GM23338 (cell line): Measurements from ENCODE around the gene CIDEB. TPM values are rescaled to one million over a fixed set of nuclear protein-coding genes. Genes with fewer than 3 reads are reported as not detected.

Source experiments
- ATAC-seq: fragments of 200-7000 bp; cut with Tn5 transposase; 3 replicates; pipeline ENCODE4 v1.9.1; 2020
- DNase-seq: peaks from one replicate; pipeline ENCODE4 v3.0.0-alpha.2; 2015; ENCODE audit warnings: low spot score
- H2AFZ ChIP-seq: fragments of 200-600 bp; sonication (generic); 2 replicates; pipeline ENCODE4 v1.8.0; 2016; ENCODE audit warnings: antibody characterized with exemption, mild to moderate bottlenecking, moderate library complexity
- H3F3A ChIP-seq: fragments of 200-600 bp; sonication (generic); replicated peaks from 2 replicates; pipeline ENCODE4 v1.8.0; 2017; ENCODE audit warnings: antibody characterized with exemption, mixed run types, low read depth
- H3K27ac ChIP-seq: fragments of 200-600 bp; sonication (generic); 2 replicates; pipeline ENCODE4 v1.6.1; 2016; ENCODE audit warnings: low read depth
- H3K27me3 ChIP-seq: fragments of 200-600 bp; sonication (generic); 2 replicates; pipeline ENCODE4 v1.8.0; 2016; ENCODE audit warnings: mild to moderate bottlenecking, mixed run types, moderate library complexity; ENCODE audit not compliant: insufficient read depth
- H3K36me3 ChIP-seq: fragments of 200-600 bp; sonication (generic); 2 replicates; pipeline ENCODE4 v1.8.0; 2016; ENCODE audit warnings: mild to moderate bottlenecking; ENCODE audit not compliant: insufficient read depth
- H3K4me1 ChIP-seq: fragments of 200-600 bp; sonication (generic); 2 replicates; pipeline ENCODE4 v1.8.0; 2016; ENCODE audit warnings: mild to moderate bottlenecking, moderate library complexity; ENCODE audit not compliant: insufficient read depth
- H3K4me2 ChIP-seq: fragments of 200-600 bp; sonication (generic); 2 replicates; pipeline ENCODE4 v1.7.1; 2017; ENCODE audit warnings: mixed run types
- H3K4me3 ChIP-seq: fragments of 200-600 bp; sonication (generic); 2 replicates; pipeline ENCODE4 v1.6.1; 2016; ENCODE audit warnings: mixed run types
- H3K79me2 ChIP-seq: fragments of 200-600 bp; sonication (generic); replicated peaks from 2 replicates; pipeline ENCODE4 v1.8.0; 2017; ENCODE audit warnings: mild to moderate bottlenecking; ENCODE audit not compliant: insufficient read depth
- H3K9me2 ChIP-seq: fragments of 200-600 bp; sonication (generic); 2 replicates; pipeline ENCODE4 v1.8.0; 2017; ENCODE audit not compliant: insufficient read depth
- H4K20me1 ChIP-seq: fragments of 200-600 bp; sonication (generic); replicated peaks from 2 replicates; pipeline ENCODE4 v1.8.0; 2017; ENCODE audit warnings: mild to moderate bottlenecking; ENCODE audit not compliant: insufficient read depth
- H3K27ac Mint-ChIP-seq: 2 replicates; pipeline ENCODE4 v1.8.0; 2020; ENCODE audit warnings: inconsistent platforms, mild to moderate bottlenecking, moderate library complexity, mixed read lengths
- H3K27me3 Mint-ChIP-seq: 3 replicates; pipeline ENCODE4 v1.8.0; 2022; ENCODE audit warnings: low read depth, mild to moderate bottlenecking, moderate library complexity, mixed read lengths, inconsistent platforms; ENCODE audit not compliant: insufficient read depth, poor library complexity
- H3K36me3 Mint-ChIP-seq: 3 replicates; pipeline ENCODE4 v1.8.0; 2021; ENCODE audit warnings: low read depth, mild to moderate bottlenecking, inconsistent platforms, moderate library complexity, mixed read lengths
- H3K4me1 Mint-ChIP-seq: 3 replicates; pipeline ENCODE4 v1.8.0; 2020; ENCODE audit warnings: mild to moderate bottlenecking, inconsistent platforms, mixed read lengths
- H3K4me3 Mint-ChIP-seq: 3 replicates; pipeline ENCODE4 v1.8.0; 2021; ENCODE audit warnings: moderate library complexity, mild to moderate bottlenecking, inconsistent platforms, mixed read lengths
- H3K9me3 Mint-ChIP-seq: 3 replicates; pipeline ENCODE4 v1.8.0; 2020; ENCODE audit warnings: moderate library complexity, mild to moderate bottlenecking, inconsistent platforms, mixed read lengths
- CREB1 ChIP-seq: fragments of 250-450 bp; sonication (Bioruptor Pico); IDR thresholded peaks from 2 replicates; pipeline ENCODE4 v1.5.0; 2020; ENCODE audit warnings: low read depth, mild to moderate bottlenecking, moderate library complexity
- EZH2 ChIP-seq: fragments of 200-600 bp; sonication (generic); IDR thresholded peaks from one replicate; pipeline ENCODE4 v1.8.0; 2017; ENCODE audit warnings: antibody characterized with exemption, mild to moderate bottlenecking, low read depth; ENCODE audit not compliant: unreplicated experiment
- EZH2phosphoT487 ChIP-seq: fragments of 200-600 bp; sonication (generic); IDR thresholded peaks from one replicate; pipeline ENCODE4 v1.8.1; 2018; ENCODE audit warnings: antibody characterized with exemption; ENCODE audit not compliant: unreplicated experiment
- JUNB ChIP-seq: IDR thresholded peaks from one replicate; pipeline ENCODE4 v1.6.1; 2016; ENCODE audit warnings: antibody characterized with exemption; ENCODE audit not compliant: unreplicated experiment
- NANOG ChIP-seq: IDR thresholded peaks from 2 replicates; pipeline ENCODE4 v1.6.1; 2016; ENCODE audit warnings: antibody characterized with exemption, borderline replicate concordance
- POLR2AphosphoS5 ChIP-seq: IDR thresholded peaks from 2 replicates; pipeline ENCODE4 v1.6.1; 2016; ENCODE audit warnings: antibody characterized with exemption, low read depth
- STAT1 ChIP-seq: IDR thresholded peaks from one replicate; pipeline ENCODE4 v1.6.1; 2016; ENCODE audit warnings: antibody characterized with exemption; ENCODE audit not compliant: unreplicated experiment
- ZNF114 ChIP-seq: fragments of 250-450 bp; sonication (Bioruptor Pico); IDR thresholded peaks from 2 replicates; pipeline ENCODE4 v1.5.0; 2020; ENCODE audit warnings: mild to moderate bottlenecking, moderate library complexity
- ZNF331 ChIP-seq: fragments of 250-450 bp; sonication (Bioruptor Pico); IDR thresholded peaks from 2 replicates; pipeline ENCODE4 v1.5.0; 2020; ENCODE audit warnings: low read depth, mild to moderate bottlenecking, moderate library complexity
- polyA plus RNA-seq: library from polyadenylated mRNA; unstranded; fragments of >200 nt; fragmentation: Nextera tagmentation; extraction: Ambion mirVana; gene quantifications from 2 replicates; pipeline ENCODE4 v1.2.1, GENCODE V29; 2016
- total RNA-seq: library from RNA; depleted of rRNA; stranded (reverse); fragments of >200 nt; shearing (Covaris generic); gene quantifications from 2 replicates; pipeline ENCODE4 v1.2.3, GENCODE V29; 2014
- TF ChIP-seq, protein P1 (sequence below), 2 experiments: fragments of 200-600 bp in 1 of 2; sonication (generic) in 1 of 2; conservative IDR thresholded peaks; 2 replicates each; pipeline versions ENCODE4 v1.5.1 to v1.6.1; 2016 to 2017; ENCODE audit warnings: antibody characterized with exemption in 2 of 2, low read depth in 2 of 2, mild to moderate bottlenecking in 2 of 2, moderate library complexity in 1 of 2
- TF ChIP-seq, protein P2 (sequence below): IDR thresholded peaks from one replicate; pipeline ENCODE4 v1.6.1; 2018; ENCODE audit warnings: antibody characterized with exemption; ENCODE audit not compliant: unreplicated experiment
- TF ChIP-seq, protein P3 (sequence below): IDR thresholded peaks from 2 replicates; pipeline ENCODE4 v1.6.1; 2016; ENCODE audit warnings: antibody characterized with exemption

The CIDEB gene
- total and polyA plus RNA-seq, 2 experiments from 2014 or later = 3.4 to 4.6 TPM

DNA sequence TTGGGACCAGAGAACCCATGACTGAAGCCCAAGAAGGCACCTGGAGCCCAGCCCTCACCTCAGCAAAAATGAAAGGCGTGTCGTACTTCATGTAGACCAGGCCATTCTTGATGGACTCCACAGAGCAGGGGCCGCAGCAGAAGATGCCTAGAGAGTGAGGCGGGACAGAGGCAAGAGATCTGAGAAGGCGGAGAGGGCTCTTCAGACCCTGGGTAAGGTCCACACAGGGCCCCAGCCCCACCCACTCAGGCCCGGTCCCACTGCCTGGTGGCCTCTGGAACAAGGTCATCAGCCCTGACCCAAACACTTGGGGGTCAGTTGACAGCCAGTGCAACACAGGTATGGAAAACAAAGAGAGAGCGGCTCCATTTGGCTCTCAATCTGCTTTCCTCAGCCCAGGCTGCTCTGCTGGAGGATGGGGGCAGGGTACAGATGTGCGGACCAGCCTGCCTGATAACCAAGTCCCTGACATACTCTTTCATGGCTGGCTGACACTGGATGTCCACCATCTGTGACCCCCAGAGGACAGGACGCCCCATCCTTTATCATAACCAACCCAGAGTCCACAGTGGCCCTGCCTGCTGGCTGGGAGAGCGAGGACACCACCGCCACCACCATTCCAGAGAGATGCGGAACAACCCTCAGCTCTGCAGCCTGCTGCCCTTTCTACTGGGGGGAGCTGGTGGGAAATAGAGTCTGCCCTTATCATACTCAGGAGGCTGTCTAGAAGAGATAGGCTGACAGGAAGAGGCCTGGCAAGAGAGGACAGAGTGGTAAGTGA is 51.7 kb downstream of the CIDEB start:
- no peak overlapping the region for H3K4me2 ChIP-seq
- Mint-ChIP-seq H3K4me3 (no peak overlapping the region), H3K9me3 (no peaks in the 10 kb centered on the region), H3K27ac (no peak overlapping the region), H3K27me3 (peaks cover 17% of the 10 kb centered on the region), H3K36me3 (no peaks in the 10 kb centered on the region), H3K4me1 (peaks cover 4% of the 10 kb centered on the region; the same call in 2 of the 3 replicates)
- H3K27ac ChIP-seq = no peak overlapping the region
- TF ChIP-seq EZH2 (no peak), EZH2phosphoT487 (no peak), STAT1 (no peak)
- TF ChIP-seq, protein P1, sequence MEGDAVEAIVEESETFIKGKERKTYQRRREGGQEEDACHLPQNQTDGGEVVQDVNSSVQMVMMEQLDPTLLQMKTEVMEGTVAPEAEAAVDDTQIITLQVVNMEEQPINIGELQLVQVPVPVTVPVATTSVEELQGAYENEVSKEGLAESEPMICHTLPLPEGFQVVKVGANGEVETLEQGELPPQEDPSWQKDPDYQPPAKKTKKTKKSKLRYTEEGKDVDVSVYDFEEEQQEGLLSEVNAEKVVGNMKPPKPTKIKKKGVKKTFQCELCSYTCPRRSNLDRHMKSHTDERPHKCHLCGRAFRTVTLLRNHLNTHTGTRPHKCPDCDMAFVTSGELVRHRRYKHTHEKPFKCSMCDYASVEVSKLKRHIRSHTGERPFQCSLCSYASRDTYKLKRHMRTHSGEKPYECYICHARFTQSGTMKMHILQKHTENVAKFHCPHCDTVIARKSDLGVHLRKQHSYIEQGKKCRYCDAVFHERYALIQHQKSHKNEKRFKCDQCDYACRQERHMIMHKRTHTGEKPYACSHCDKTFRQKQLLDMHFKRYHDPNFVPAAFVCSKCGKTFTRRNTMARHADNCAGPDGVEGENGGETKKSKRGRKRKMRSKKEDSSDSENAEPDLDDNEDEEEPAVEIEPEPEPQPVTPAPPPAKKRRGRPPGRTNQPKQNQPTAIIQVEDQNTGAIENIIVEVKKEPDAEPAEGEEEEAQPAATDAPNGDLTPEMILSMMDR (conservative IDR thresholded peaks at IDR 0.05; ENCODE audit: low read depth in 2 of 2) = no peak
- DNase-seq (no peak), ATAC-seq (no peak)
- no peaks in the 10 kb centered on the region for H3F3A ChIP-seq
- no peaks in the 10 kb centered on the region for H3K79me2 ChIP-seq
- H3K4me1 ChIP-seq = no peaks in the 10 kb centered on the region
- H3K4me3 ChIP-seq = no peak overlapping the region
- no peak overlapping the region for H2AFZ ChIP-seq
- H3K36me3 ChIP-seq = no peaks in the 10 kb centered on the region
- no peaks in the 10 kb centered on the region for H4K20me1 ChIP-seq
- no peaks in the 10 kb centered on the region for H3K9me2 ChIP-seq
- H3K27me3 ChIP-seq = no peaks in the 10 kb centered on the region

DNA sequence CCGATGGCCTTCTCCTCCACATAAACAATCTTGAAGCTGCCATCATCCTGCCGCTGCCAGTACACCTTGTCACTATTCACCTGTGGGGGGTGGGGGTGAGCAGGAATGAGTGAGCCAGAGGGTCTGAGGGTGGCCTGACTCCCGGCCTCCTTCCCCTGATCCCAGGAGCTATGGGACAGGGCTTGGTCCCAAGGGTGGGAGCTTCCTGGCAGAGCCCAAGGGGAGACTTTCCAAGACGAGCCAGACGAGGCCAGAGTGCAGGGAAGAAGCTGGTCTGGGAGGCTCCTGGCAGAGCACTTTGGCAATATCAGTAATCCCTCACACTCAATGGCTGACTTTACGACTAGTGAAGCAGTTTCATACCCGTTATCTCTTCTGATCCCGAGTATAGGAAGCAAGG is 52.3 kb downstream of the CIDEB start:
- H3K4me3 ChIP-seq = no peak overlapping the region
- no peak for DNase-seq
- H3K36me3 ChIP-seq = no peaks in the 10 kb centered on the region
- no peaks in the 10 kb centered on the region for H4K20me1 ChIP-seq
- no peaks in the 10 kb centered on the region for H3K9me2 ChIP-seq
- H3K4me1 ChIP-seq = no peaks in the 10 kb centered on the region
- H2AFZ ChIP-seq = no peak overlapping the region
- no peaks in the 10 kb centered on the region for H3K9me3 Mint-ChIP-seq
- no peak overlapping the region; the same call in 1 of the 2 replicates for H3K27ac Mint-ChIP-seq
- no peak overlapping the region for H3K27ac ChIP-seq
- no peaks in the 10 kb centered on the region for H3K27me3 ChIP-seq
- ATAC-seq = no peak
- peaks cover 15% of the 10 kb centered on the region for H3K27me3 Mint-ChIP-seq
- no peak overlapping the region for H3K4me2 ChIP-seq
- H3K79me2 ChIP-seq = no peaks in the 10 kb centered on the region
- H3K36me3 Mint-ChIP-seq = no peaks in the 10 kb centered on the region
- peaks cover 4% of the 10 kb centered on the region; the same call in 2 of the 3 replicates for H3K4me1 Mint-ChIP-seq
- no peaks in the 10 kb centered on the region for H3F3A ChIP-seq
- H3K4me3 Mint-ChIP-seq = no peak overlapping the region
- TF ChIP-seq EZH2 (no peak), JUNB (no peak), EZH2phosphoT487 (no peak), POLR2AphosphoS5 (no peak), CREB1 (CRISPR knock-in tag) (no peak), ZNF331 (CRISPR knock-in tag) (no peak), ZNF114 (no peak), STAT1 (no peak), NANOG (no peak)
- TF ChIP-seq, protein P2, sequence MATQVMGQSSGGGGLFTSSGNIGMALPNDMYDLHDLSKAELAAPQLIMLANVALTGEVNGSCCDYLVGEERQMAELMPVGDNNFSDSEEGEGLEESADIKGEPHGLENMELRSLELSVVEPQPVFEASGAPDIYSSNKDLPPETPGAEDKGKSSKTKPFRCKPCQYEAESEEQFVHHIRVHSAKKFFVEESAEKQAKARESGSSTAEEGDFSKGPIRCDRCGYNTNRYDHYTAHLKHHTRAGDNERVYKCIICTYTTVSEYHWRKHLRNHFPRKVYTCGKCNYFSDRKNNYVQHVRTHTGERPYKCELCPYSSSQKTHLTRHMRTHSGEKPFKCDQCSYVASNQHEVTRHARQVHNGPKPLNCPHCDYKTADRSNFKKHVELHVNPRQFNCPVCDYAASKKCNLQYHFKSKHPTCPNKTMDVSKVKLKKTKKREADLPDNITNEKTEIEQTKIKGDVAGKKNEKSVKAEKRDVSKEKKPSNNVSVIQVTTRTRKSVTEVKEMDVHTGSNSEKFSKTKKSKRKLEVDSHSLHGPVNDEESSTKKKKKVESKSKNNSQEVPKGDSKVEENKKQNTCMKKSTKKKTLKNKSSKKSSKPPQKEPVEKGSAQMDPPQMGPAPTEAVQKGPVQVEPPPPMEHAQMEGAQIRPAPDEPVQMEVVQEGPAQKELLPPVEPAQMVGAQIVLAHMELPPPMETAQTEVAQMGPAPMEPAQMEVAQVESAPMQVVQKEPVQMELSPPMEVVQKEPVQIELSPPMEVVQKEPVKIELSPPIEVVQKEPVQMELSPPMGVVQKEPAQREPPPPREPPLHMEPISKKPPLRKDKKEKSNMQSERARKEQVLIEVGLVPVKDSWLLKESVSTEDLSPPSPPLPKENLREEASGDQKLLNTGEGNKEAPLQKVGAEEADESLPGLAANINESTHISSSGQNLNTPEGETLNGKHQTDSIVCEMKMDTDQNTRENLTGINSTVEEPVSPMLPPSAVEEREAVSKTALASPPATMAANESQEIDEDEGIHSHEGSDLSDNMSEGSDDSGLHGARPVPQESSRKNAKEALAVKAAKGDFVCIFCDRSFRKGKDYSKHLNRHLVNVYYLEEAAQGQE = no peak
- TF ChIP-seq, protein P3, sequence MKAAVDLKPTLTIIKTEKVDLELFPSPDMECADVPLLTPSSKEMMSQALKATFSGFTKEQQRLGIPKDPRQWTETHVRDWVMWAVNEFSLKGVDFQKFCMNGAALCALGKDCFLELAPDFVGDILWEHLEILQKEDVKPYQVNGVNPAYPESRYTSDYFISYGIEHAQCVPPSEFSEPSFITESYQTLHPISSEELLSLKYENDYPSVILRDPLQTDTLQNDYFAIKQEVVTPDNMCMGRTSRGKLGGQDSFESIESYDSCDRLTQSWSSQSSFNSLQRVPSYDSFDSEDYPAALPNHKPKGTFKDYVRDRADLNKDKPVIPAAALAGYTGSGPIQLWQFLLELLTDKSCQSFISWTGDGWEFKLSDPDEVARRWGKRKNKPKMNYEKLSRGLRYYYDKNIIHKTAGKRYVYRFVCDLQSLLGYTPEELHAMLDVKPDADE = no peak
- TF ChIP-seq, protein P1 (conservative IDR thresholded peaks at IDR 0.05; ENCODE audit: low read depth in 2 of 2) = no peak
